ENCODE results near the gene MNX1.

DNA sequence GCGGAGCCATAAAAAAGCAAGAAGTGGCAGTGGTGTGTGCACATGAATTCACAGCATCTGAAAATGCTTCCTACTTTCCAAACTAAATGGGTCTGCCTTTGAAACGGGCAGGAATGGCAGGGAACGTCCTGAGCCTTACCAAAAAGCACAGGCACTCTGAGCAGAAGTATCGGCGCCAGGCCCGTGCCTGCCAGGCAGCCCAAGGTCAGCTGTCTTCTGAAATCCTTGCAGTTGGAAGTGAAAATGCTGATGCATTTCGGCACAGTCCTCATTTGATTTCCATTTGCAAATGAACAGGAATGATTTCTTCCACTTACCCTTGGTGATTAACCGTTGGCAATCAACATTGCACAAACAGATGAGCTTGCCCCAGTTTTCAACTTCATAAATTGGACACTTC, 47.6 kb upstream of the MNX1 start:
- no peak for TF ChIP-seq SPI1 (IDR thresholded peaks at IDR 0.05; ENCODE audit: borderline replicate concordance, insufficient read depth, low read depth, low read length)
- TF ChIP-seq CTCF (IDR thresholded peaks at IDR 0.05 in 2 of 3, conservative IDR thresholded peaks at IDR 0.05 in 1 of 3; ENCODE audit: control insufficient read depth in 2 of 3, extremely low read depth in 1 of 3, insufficient read depth in 1 of 3, low read depth in 3 of 3, low read length in 3 of 3) = no peak
- TF ChIP-seq RFX5 (IDR thresholded peaks at IDR 0.05; ENCODE audit: low read depth, low read length) = no peak
- no peak for TF ChIP-seq TARDBP (IDR thresholded peaks at IDR 0.05; ENCODE audit: borderline replicate concordance)
- no peak for TF ChIP-seq BMI1 (IDR thresholded peaks at IDR 0.05; ENCODE audit: borderline replicate concordance)
- no peak for TF ChIP-seq CBX3 (IDR thresholded peaks at IDR 0.05; ENCODE audit: borderline replicate concordance, low read depth)
- TF ChIP-seq ATF7 (IDR thresholded peaks at IDR 0.05; ENCODE audit: low read depth) = no peak
- TF ChIP-seq CBFB (IDR thresholded peaks at IDR 0.05; ENCODE audit: low read depth) = no peak
- no peak for TF ChIP-seq EZH2 (IDR thresholded peaks at IDR 0.05; ENCODE audit: borderline replicate concordance, control insufficient read depth, low read depth, low read length)
- no peak for TF ChIP-seq CHD2 (IDR thresholded peaks at IDR 0.05; ENCODE audit: borderline replicate concordance, low read depth, low read length)
- TF ChIP-seq POLR2A (IDR thresholded peaks at IDR 0.05; ENCODE audit: low read depth, low read length) = no peak
